K562 treated with DMSO at 1 percent for 24 hours (cell line): ENCODE measurements around the gene GALNT7. TPM values are rescaled to one million over a fixed set of nuclear protein-coding genes. Genes with fewer than 3 reads are reported as not detected.

Source experiments
- total RNA-seq: library from RNA; unstranded; fragments of 300-600 nt; gene quantifications from 2 replicates; pipeline ENCODE4 v1.2.3, GENCODE V29; 2022; ENCODE audit warnings: low read depth; ENCODE audit not compliant: insufficient read depth

GALNT7 gene, protein sequence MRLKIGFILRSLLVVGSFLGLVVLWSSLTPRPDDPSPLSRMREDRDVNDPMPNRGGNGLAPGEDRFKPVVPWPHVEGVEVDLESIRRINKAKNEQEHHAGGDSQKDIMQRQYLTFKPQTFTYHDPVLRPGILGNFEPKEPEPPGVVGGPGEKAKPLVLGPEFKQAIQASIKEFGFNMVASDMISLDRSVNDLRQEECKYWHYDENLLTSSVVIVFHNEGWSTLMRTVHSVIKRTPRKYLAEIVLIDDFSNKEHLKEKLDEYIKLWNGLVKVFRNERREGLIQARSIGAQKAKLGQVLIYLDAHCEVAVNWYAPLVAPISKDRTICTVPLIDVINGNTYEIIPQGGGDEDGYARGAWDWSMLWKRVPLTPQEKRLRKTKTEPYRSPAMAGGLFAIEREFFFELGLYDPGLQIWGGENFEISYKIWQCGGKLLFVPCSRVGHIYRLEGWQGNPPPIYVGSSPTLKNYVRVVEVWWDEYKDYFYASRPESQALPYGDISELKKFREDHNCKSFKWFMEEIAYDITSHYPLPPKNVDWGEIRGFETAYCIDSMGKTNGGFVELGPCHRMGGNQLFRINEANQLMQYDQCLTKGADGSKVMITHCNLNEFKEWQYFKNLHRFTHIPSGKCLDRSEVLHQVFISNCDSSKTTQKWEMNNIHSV
- 14.0 and 17.4 TPM in 2 replicates for total RNA-seq

DNA sequence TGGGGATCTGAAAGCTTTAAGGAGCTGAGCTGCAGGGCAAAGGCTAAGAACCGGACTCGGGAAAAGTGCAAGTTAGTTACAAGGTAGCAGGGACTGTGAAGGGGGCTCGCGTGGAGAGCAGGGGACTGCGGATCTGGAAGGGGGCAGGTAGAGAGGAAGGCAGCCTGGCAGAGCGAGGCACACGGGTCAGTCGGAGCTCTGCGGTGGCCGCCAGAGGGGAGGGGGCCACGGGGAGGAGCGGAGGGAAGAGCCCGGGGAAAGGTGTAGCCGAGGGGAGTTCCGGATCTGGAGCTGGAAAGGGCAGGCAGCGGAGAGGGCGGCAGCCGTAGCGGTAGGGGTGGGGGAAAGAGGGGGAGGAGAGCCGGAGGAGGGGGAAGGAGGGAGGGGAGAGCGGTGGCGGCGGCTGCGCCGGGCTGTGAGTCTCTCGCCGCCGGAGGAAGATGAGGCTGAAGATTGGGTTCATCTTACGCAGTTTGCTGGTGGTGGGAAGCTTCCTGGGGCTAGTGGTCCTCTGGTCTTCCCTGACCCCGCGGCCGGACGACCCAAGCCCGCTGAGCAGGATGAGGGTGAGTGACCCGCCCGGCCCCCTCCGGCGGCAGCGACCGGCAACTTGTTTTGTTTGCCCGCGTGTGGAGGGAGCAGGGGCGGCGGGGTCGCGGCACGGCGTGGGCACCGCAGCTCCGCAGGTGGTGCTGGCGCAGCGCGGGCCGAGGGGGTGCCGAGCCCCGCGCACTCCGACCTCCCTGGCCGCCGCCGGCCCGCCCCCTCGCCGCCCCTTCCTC is at the start of gene GALNT7:
TSS of gene GALNT7 (plus strand) at position 416 of the 782 bp plus-strand sequence. CDS start at position 441, 25 bp downstream.

DNA sequence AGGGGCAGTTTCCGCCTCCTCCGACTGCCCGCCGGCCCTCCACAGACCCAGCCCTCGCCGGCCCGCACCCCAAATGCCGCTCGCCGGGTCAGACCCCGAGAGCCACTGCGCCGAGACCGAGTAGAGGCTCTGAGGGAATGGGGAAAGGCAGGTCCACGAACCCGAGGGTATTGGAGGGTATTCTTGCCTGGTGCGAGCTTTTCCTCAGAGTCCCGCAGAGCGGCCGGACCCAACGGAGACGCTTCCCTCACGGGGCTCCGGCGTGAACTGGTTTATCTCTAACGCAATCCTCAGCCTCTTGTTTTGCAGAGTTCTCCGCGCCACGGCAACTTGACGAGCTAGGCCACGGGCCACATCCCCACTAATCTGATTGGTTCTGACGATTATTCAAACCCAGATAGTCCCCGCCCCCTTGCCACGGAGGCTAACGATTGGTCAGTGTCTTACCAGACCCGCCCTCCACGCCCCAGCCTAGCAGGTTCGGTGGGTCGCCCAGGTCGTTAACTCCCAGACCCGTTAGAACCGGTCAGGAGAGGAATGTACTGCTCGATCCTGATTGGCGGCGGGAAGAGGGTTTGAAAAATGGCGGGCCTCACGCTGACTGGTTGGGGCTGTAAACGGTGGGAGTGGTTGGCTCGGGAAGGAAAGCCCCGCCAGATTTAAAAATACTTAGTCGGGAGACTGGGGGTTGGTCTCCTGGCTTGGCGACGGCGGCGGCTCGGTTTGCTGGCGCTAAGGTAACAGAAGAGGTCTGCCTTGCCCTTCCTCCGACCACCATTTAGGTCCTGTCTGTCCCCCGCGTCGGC is 165.7 kb downstream of the GALNT7 start, which contains the start of gene HMGB2:
TSS of gene HMGB2 (minus strand) at position 274 of the 806 bp plus-strand sequence. CDS start 709 bp downstream, outside the sequence.

DNA sequence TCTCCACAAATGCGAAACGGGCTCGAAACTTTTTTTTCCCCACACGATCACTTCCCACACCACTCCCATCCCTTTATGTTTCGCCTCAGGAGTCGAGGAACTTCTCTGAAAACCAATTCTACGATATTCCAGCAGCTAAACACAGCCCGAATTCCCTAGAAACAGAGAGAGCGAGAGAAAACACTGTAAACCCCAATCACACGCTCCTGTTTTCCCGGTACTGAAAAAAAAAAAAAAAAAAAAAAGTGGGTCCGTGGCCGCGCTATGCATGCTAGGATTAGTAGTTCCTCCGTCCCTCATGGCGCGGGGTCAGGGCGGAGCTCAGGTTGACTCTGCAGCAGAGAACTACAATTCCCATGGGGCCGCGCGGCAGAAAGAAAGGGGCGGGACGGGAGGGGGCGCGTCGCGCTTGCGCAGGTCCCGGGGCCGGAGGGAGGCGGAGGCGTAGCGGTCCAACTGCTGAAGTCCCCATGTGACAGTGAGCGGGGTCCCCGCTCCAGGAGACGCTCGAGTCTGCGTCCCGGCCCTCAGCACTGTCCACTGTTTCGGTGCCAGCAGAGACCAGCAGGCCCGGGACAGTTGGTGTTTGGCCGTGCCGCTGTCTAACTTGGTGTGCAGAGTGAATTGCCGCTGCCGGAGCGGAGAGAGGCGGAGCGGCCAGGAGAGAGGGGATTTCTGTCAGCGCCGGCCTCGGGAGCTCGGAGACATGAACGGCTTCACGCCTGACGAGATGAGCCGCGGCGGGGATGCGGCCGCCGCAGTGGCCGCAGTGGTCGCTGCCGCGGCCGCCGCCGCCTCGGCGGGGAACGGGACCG is 202.1 kb downstream of the GALNT7 start, which contains the start of gene SAP30:
TSS of gene SAP30 (plus strand) at position 478 of the 815 bp plus-strand sequence. CDS start at position 707, 229 bp downstream.

Other genes starting within 250 kb of the GALNT7 start
- 389 and 424 TPM in 2 replicates for gene HMGB2, start 165.5 kb downstream of the GALNT7 start, total RNA-seq
- 52.2 and 56.6 TPM in 2 replicates for gene SAP30, start 202.1 kb downstream of the GALNT7 start, total RNA-seq
- not detected in 2 replicates for gene SCRG1, start 230.3 kb downstream of the GALNT7 start, total RNA-seq